ENCODE measurements around the gene KCNH2.

Gene KCNH2

GRCh38 chr7:150897502-150898474 lies 80.3 kb downstream of the KCNH2 start:
- H3K4me2 ChIP-seq (ENCODE audit: low read depth, low read length, poor library complexity, severe bottlenecking): peak overlapping the region; percentile 46

GRCh38 chr7:150896562-150897209 lies 81.4 kb downstream of the KCNH2 start:
- Histone ChIP-seq H3K36me3 (ENCODE audit: low read length) (no peaks in the 10 kb centered on the region), H3K9me3 (ENCODE audit: insufficient read depth, low read length) (no peaks in the 10 kb centered on the region), H4K20me1 (ENCODE audit: low read depth, low read length) (no peaks in the 10 kb centered on the region), H3K4me3 (ENCODE audit: insufficient read depth, low read length, poor library complexity, severe bottlenecking) (no peak overlapping the region), H3K4me2 (ENCODE audit: low read depth, low read length, poor library complexity, severe bottlenecking) (peak overlapping the region; percentile 46), H3K9ac (ENCODE audit: low read length) (no peak overlapping the region), H3K79me2 (ENCODE audit: insufficient read depth, low read length) (no peaks in the 10 kb centered on the region), H2AFZ (ENCODE audit: low read depth, low read length, severe bottlenecking) (no peak overlapping the region), H3K27me3 (ENCODE audit: low read length) (no peaks in the 10 kb centered on the region), H3K9me2 (replicated peaks; ENCODE audit: insufficient read depth, low read length) (no peaks in the 10 kb centered on the region), H3K27ac (ENCODE audit: low read depth, low read length) (no peak overlapping the region), H3F3A (ENCODE audit: insufficient read depth) (no peaks in the 10 kb centered on the region)
- TF ChIP-seq EZH2phosphoT487 (conservative IDR thresholded peaks at IDR 0.05; ENCODE audit: low read length): no peak
- TF ChIP-seq CTCF (IDR thresholded peaks at IDR 0.05; ENCODE audit: insufficient read depth, low read length, poor library complexity, severe bottlenecking): no peak

More at GRCh38 chr7:150897502-150898474, 80.3 kb downstream of the KCNH2 start:
- Histone ChIP-seq H2AFZ (ENCODE audit: low read depth, low read length, severe bottlenecking) (no peak overlapping the region), H3K9me3 (ENCODE audit: insufficient read depth, low read length) (no peaks in the 10 kb centered on the region), H3K36me3 (ENCODE audit: low read length) (no peaks in the 10 kb centered on the region), H3K4me3 (ENCODE audit: insufficient read depth, low read length, poor library complexity, severe bottlenecking) (no peak overlapping the region), H3K79me2 (ENCODE audit: insufficient read depth, low read length) (no peaks in the 10 kb centered on the region), H3K9me2 (replicated peaks; ENCODE audit: insufficient read depth, low read length) (no peaks in the 10 kb centered on the region), H3K27me3 (ENCODE audit: low read length) (no peaks in the 10 kb centered on the region), H3K27ac (ENCODE audit: low read depth, low read length) (peak overlapping the region; percentile 69), H3K9ac (ENCODE audit: low read length) (no peak overlapping the region; the same call in 1 of the 2 replicates), H4K20me1 (ENCODE audit: low read depth, low read length) (no peaks in the 10 kb centered on the region), H3F3A (ENCODE audit: insufficient read depth) (no peaks in the 10 kb centered on the region)
- no peak for TF ChIP-seq CTCF (IDR thresholded peaks at IDR 0.05; ENCODE audit: insufficient read depth, low read length, poor library complexity, severe bottlenecking)
- TF ChIP-seq EZH2phosphoT487 (conservative IDR thresholded peaks at IDR 0.05; ENCODE audit: low read length): no peak

- Histone ChIP-seq H3K27me3 (ENCODE audit: low read length) (no peaks in the 10 kb centered on the region), H3K9me3 (ENCODE audit: insufficient read depth, low read length) (no peaks in the 10 kb centered on the region), H3K4me3 (ENCODE audit: insufficient read depth, low read length, poor library complexity, severe bottlenecking) (no peak overlapping the region), H4K20me1 (ENCODE audit: low read depth, low read length) (no peaks in the 10 kb centered on the region), H3K9me2 (replicated peaks; ENCODE audit: insufficient read depth, low read length) (no peaks in the 10 kb centered on the region), H3K79me2 (ENCODE audit: insufficient read depth, low read length) (no peaks in the 10 kb centered on the region), H2AFZ (ENCODE audit: low read depth, low read length, severe bottlenecking) (no peak overlapping the region), H3K36me3 (ENCODE audit: low read length) (no peaks in the 10 kb centered on the region), H3K9ac (ENCODE audit: low read length) (no peak overlapping the region), H3K4me2 (ENCODE audit: low read depth, low read length, poor library complexity, severe bottlenecking) (no peak overlapping the region), H3K27ac (ENCODE audit: low read depth, low read length) (no peak overlapping the region), H3F3A (ENCODE audit: insufficient read depth) (no peaks in the 10 kb centered on the region)
- TF ChIP-seq EZH2phosphoT487 (conservative IDR thresholded peaks at IDR 0.05; ENCODE audit: low read length) (no peak), CTCF (IDR thresholded peaks at IDR 0.05; ENCODE audit: insufficient read depth, low read length, poor library complexity, severe bottlenecking) (no peak)
Observed at GRCh38 chr7:150895809-150896208, 82.3 kb downstream of the KCNH2 start.

All from SU-DHL-6 (cell line).